NCI-H2196 treated with DMSO at 0.1 percent for 48 hours (cell line): ENCODE data around the gene MFF.
"Not testable (repeated sequence)": the region's sequence is repeated elsewhere in the genome, so short reads cannot be mapped to it uniquely, and the experiment has no call there.

Experiments used
- DNase-seq: peaks from one replicate; lab custom pipeline; 2025; ENCODE audit not compliant: unreplicated experiment; lab: John Stamatoyannopoulos, UW

Gene MFF

DNA sequence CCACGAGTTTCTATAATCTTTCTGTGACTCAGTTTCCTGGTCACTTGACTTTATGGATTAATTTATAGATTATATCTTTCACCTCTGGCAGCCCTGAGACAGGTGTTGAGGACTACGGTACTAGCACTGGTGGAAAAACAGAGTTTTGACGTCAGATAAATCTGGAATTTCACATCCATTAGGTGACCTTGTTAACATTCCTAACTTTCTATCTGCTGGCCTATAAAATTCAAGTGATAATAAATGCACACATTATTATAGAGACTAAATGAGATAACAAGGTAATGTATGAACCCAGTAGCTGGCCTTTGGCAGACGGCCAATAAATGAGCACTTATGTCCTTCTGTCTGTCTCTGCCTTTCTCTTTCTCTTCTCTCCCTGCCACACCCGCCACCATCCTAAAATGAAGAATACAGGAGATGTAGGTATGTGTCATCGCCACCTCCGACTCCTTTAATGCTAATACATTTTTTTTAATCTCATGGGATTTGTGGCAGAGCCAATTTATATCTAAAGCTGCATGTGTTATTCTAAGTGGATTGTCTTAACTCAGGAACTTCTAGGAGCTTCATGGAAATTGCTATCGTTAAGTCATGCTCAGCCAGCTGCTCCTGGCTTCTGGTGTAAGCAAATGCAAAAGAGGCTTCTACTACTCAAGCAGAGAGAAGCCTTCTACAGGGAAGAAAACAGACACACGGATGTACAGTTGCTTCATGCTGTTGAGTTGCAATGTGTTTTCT lies 51.8 kb downstream of the MFF start:
- no peak for DNase-seq

- no peak for DNase-seq
Measured at GRCh38 chr2:227377467-227378351, 52.7 kb downstream of the MFF start.

- no peak for DNase-seq
Measured at GRCh38 chr2:227378371-227378782, 53.3 kb downstream of the MFF start.

DNA sequence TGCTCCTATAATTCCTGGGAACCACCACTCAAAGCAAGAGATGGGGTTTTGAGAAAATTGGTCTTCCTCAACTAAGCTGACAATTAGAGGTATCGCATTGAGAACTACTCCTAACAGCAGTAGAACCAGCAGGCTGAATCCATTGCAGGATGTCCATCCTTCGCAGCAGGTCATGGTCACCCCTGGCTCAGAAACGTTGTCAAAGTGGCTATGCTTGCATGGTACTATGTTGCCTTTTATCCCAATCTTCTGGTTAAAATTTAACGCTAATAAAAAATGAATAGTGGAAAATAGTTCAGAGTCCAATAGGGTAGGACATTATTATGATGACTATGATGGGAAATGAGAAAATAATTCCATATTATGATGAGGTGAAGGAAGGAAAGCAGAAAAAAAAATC lies 54.0 kb downstream of the MFF start, which contains the start of gene TM4SF20:
Gene TM4SF20 (minus strand): TSS at position 212 of the 400 bp plus-strand sequence. CDS start 38 bp downstream, at position 174.
- DNase-seq: no peak

DNA sequence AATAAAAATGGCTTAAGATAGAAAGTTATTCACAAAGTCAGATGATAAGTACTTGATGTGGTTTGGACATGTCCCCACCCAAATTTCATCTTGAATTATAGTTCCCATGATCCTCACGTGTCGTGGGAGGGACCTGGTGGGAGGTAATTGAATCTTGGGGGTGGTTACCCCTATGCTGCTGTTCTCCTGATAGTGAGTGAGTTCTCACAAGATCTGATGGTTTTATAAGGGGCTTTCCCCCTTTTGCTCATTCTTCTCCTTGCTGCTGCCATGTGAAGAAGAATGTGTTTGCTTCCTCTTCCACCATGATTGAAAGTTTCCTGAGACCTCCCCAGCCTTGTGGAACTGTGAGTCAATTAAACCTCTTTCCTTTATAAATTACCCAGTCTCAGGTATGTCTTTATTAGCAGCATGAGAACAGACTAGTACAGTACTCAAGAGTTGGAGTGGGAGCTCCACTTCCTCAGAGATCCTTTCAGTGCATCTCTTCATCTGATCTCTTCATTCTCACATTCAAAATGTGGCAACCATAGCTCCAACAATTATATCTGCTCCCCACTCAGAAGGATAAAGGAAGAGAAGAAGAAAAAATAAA lies 57.3 kb downstream of the MFF start:
- DNase-seq: not testable (repeated sequence)

GRCh38 chr2:227383686-227384085 lies 58.6 kb downstream of the MFF start:
- no peak for DNase-seq

DNA sequence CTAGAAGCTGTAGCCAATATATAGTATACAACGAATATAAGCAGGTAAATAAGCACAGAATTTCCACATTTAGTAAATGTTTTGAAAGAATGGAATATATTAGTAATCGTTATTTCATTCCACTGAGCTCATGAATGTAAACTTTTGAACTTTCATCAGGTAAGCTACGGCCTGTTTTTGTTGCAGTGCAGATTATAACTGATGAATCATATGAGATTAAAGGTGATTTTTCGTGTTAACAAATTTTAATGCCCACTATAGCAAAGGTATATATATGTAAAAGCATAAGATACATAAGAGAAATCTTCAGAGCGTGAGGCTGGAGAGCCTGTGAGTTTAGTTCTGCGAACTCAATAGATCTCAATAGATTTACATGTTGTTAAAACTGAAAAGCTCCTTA lies 61.6 kb downstream of the MFF start:
- no peak for DNase-seq

GRCh38 chr2:227387583-227387982 lies 62.5 kb downstream of the MFF start, which contains the start of gene SCYGR1:
Gene SCYGR1, minus strand, starts transcription at chr2:227387949. Its CDS starts 0 bp downstream, at chr2:227387949.
- DNase-seq: not testable (repeated sequence)

DNA sequence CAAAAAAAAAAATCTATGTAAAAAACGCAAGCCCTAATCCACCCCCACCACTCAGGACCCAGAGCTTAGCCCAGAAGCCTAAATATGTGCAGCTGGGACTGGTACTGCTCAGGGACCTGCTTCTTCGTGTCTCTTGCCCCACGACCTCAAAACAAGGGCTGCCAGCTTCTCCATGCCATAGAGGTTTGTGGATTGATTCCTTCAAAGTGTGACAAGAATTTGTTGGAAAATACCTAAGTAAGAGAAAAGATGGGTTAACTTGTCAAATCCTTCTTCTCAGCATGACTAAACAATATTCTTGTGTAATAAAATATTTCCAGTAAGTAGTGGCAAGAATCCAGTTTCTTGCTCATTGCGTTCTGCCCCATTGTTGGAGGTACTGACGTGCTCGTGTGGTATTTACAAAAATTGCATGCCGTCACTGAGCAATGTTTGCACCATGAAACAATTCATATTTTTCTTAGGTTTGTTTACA lies 63.5 kb downstream of the MFF start:
- DNase-seq: no peak

- no peak for DNase-seq
Measured at GRCh38 chr2:227389231-227389630, 64.2 kb downstream of the MFF start.

DNA sequence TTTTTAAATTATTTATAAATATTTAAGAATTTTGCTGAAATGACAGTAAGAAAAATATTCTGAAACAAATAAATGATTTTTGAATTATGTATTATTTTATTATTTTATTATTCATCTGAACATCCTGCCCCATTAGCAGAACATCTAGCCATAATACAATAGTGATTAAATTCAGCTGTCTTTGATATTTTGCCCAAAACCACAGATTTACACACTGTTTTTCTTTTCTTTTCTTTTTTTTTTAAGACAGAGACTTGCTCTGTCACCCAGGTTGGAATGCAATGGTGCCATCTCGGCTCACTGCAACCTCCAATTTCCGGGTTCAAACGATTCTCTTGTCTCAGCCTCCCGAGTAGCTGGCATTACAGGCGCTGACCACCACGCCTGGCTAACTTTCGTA lies 64.6 kb downstream of the MFF start:
- no peak for DNase-seq

DNA sequence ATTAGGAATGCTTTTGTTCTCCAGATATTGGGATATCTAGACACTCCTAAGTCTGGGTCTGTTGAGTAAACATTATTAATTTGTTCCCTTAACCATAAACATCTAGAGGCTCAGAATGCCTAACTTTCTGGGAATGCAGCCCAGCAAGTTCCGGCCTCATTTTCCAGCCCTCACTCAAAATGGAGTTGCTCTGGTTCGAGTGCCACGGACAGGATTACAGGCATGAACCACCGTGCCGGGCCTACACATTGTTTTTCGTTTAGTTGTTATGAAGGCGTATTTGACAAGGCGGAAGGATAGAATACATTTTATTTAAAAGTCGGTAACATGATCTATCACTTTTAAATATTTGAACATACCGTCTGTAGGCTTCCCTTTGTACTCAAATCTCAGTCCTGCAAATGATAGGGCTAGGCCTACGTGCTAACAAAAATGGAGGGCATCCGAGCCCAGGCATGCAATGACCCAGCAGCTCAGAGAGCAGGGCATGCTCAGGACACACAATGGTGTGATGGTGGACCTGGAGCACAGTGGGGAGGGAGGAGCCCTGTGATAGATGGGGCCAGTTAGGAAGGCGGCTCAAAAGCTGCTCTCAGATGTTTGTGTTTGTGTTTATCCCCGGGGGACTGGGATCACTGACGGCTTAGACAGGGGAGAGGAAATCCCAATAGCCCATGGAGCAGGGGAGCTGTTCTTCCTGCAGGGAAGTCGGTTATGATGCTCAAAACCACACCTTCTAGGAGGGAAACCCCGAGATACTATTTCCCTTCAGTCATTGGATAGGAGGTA lies 65.6 kb downstream of the MFF start:
- DNase-seq: no peak

GRCh38 chr2:227394401-227394800 lies 69.3 kb downstream of the MFF start:
- DNase-seq: no peak

GRCh38 chr2:227395556-227395955 lies 70.5 kb downstream of the MFF start:
- no peak for DNase-seq

DNA sequence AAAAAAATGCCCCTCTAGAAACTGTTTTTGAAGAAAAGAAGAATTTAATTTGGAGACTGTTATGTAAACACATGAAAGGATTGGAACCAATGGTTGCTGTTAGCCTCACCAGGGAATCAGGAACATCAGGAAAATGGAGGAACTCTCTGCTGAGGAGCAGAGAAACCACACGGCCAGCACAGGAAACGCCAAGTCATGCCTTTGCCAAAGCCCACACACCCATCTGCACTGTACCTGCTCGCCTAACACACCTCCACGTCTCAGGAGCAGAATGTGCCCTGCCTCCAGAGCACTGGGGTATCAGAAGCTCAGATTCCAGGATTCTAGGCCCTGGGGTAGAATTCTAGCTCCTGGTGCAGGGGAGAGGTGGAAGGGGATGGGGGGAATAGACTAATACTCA lies 72.5 kb downstream of the MFF start:
- no peak for DNase-seq

GRCh38 chr2:227398684-227399670 lies 73.9 kb downstream of the MFF start:
- DNase-seq: no peak

DNA sequence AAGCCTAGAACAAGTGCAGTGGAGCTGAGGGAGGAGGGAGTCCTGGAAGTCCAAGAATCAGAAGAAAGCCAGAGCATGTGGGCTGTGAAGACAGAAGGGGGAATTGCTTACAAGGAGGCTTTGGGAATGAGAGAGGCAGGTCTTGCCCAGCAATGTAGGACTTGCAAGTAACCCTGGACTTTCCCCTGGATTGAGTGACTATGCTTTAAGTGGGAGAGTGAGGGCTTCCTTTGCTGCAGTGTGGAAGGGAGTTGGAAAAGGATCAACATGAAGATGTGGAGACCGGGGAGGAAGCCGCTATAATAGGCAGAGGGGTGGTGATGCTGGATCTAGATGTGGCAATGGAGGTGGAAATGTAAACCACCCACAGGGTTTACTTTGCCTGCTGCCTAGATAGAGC lies 76.5 kb downstream of the MFF start:
- DNase-seq: no peak

GRCh38 chr2:227402321-227402720 lies 77.3 kb downstream of the MFF start:
- DNase-seq: no peak

DNA sequence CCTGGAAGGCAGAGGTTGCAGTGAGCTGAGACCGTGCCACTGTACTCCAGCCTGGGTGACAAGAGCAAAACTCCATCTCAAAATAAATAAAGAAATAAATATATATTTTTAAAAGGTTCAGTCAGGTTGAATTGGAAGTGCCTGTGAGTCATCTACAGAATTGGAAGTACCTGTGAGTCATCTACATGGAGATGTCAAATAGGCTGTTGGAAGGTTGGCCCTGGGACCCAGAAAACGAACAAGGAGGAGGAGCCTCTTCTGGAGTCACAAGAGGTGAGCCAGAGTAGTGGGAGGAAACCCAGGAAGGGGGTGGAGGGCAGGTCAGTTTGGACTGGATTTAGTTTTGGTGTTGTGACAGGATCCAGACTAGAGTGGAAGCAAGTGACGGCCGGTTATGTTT lies 77.9 kb downstream of the MFF start:
- DNase-seq: no peak
